Hematopoietic multipotent progenitor cell treated with erythropoietin and hydrocortisone succinate and interleukin-3 and kit ligand, for 8 days (in vitro differentiated cells): ENCODE data around the gene RETREG3.
A peak's percentile ranks its signal among the peaks of the same experiment; 100 is the strongest.
"Not testable (repeated sequence)": the region's sequence is repeated elsewhere in the genome, so short reads cannot be mapped to it uniquely, and the experiment has no call there.

ENCODE experiments used
- DNase-seq: peaks from one replicate; pipeline ENCODE4 v3.0.0-alpha.2; 2015

Gene RETREG3

GRCh38 chr17:42568341-42569111, 40.6 kb downstream of the RETREG3 start:
- no peak for DNase-seq

- DNase-seq: peak; percentile 97
Measured at GRCh38 chr17:42566883-42567573, 42.1 kb downstream of the RETREG3 start, which contains the start of gene MLX. TSS of gene MLX (plus strand) at chr17:42567100. CDS start at chr17:42567125, 25 bp downstream.

- DNase-seq: no peak
Measured at GRCh38 chr17:42566215-42566882, 42.8 kb downstream of the RETREG3 start.

GRCh38 chr17:42565523-42566214, 43.5 kb downstream of the RETREG3 start:
- no peak for DNase-seq

- no peak for DNase-seq
Measured at GRCh38 chr17:42564815-42565522, 44.2 kb downstream of the RETREG3 start.

- DNase-seq: no peak
Measured at GRCh38 chr17:42563950-42564349, 45.2 kb downstream of the RETREG3 start.

- DNase-seq: no peak
Measured at GRCh38 chr17:42563543-42563942, 45.6 kb downstream of the RETREG3 start.

- no peak for DNase-seq
Measured at GRCh38 chr17:42563143-42563509, 46.0 kb downstream of the RETREG3 start.

- DNase-seq: no peak
Measured at GRCh38 chr17:42562388-42563142, 46.6 kb downstream of the RETREG3 start.

GRCh38 chr17:42561897-42562387, 47.2 kb downstream of the RETREG3 start, which contains the start of gene COASY:
TSS of gene COASY (plus strand) at chr17:42562148. CDS start at chr17:42562623, 475 bp downstream.
- peak; percentile 98 for DNase-seq

- DNase-seq: no peak
Measured at GRCh38 chr17:42560246-42560645, 48.9 kb downstream of the RETREG3 start.

- no peak for DNase-seq
Measured at GRCh38 chr17:42559075-42559474, 50.1 kb downstream of the RETREG3 start.

GRCh38 chr17:42555961-42556617, 53.1 kb downstream of the RETREG3 start:
- not testable (repeated sequence) for DNase-seq

- no peak for DNase-seq
Measured at GRCh38 chr17:42555122-42555622, 54.0 kb downstream of the RETREG3 start.

- DNase-seq: peak; percentile 72
Measured at GRCh38 chr17:42554250-42555121, 54.7 kb downstream of the RETREG3 start.

GRCh38 chr17:42553866-42554249, 55.3 kb downstream of the RETREG3 start:
- peak; percentile 41 for DNase-seq

GRCh38 chr17:42553161-42553818, 55.9 kb downstream of the RETREG3 start:
- no peak for DNase-seq

GRCh38 chr17:42552736-42553135, 56.4 kb downstream of the RETREG3 start, which contains the start of gene HSD17B1:
TSS of gene HSD17B1 (plus strand) at chr17:42552923. CDS start at chr17:42552934, 11 bp downstream.
- DNase-seq: not testable (repeated sequence)
